ENCODE results near the gene TSEN2.
"Not testable (repeated sequence)": the region's sequence is repeated elsewhere in the genome, so short reads cannot be mapped to it uniquely, and the experiment has no call there.

TSEN2 gene

DNA sequence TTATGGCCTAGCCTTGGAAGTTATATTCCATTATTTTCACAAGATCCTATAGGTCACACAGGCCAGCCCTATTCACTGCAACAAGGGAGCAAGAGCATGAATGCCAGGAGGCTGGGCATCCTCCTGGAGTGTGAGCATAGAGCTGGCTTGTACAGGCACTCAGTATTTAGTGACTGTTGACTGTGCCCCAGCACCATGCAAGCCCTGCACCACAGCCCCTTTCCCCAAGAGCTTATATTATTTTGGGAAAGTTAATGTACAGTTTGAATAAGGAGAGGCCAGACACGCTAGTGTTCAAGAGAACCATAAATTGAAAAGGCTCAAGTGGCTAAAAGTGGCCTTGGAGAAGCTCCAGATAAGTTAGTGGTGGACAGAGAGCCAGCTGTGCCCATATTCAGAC, 32.3 kb upstream of the TSEN2 start:
- no peak for DNase-seq

GRCh38 chr3:12452361-12453330, 31.6 kb upstream of the TSEN2 start:
- DNase-seq, result no peak

DNA sequence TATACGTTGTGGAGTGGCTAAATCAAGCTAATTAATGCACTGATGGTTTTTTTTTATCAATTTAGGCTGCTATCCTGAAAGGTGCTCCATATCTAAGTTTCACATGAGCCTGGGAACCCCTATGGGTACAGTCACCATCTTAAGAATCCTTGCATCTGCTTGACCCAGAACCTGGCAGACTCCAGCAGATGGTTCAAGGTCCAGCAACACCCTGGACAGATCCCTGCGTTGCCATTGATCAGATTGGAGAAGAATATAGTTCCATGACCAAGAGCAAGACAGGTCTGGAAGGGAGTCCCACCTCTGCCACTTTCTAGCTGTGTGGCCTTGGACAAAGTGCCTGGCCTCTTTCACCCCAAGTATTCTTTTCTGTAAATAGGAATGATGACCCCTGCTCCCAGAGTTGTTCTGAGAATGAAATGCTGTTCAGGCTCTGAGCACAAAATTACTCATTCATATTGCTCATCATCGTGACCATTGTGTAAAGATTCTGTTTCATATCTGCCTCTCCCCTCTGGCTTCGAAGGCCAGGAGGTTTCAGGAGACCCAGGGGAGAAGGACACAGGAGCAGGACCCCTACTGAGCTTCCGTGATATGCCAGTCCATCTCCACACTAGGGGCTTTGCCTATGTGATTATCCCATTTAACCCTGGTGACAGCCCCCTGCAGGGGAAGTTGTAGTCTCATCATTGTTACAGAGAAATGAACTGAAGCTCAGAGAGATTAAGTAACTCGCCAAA, 30.0 kb upstream of the TSEN2 start:
- DNase-seq, result no peak

- DNase-seq, result no peak
These were observed 29.5 kb upstream of the TSEN2 start for GRCh38 chr3:12454816-12455121.

DNA sequence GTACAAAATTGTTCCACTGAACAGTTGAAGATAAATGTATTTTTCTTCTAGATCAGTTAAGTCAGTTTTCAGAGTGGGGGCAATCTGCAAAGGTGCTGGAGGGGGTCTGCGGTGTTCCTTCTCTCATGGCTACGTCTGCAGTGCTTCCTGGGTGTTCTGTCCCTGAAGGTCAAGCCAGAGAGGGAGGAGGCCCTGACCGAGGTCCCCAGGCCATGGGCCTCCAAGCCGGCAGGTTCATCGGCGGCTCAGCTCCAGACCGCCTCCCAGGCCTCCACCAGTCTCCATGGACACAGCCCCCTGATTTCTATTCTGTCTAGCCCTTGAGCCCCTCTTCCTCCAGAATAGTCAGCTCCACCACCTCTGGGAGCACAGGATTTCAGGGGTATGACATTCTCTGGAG, 28.5 kb upstream of the TSEN2 start:
- no peak for DNase-seq

GRCh38 chr3:12456441-12456840, 27.8 kb upstream of the TSEN2 start:
- no peak for DNase-seq

- DNase-seq, result not testable (repeated sequence)
These were observed 26.9 kb upstream of the TSEN2 start for GRCh38 chr3:12457380-12457779.

DNA sequence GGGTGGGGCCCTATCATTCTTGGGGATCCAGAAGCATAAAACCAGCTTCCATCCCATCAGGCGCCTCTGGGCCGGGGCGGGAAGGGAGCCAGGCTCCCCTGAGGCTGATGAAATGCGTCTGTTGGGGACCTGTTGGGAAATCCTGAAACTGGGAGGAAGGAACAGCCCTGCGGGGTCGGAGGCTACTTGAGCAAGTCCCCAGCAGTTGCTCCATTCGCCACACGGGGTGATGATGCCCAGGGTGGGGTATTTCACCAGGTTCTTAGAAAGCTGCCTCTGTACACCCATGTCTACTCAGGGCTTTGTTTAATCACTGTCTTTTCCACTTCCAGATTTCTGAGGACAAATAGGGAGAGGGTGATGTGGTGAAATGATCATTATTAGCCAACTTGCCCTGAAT, 25.4 kb upstream of the TSEN2 start:
- DNase-seq, result no peak

DNA sequence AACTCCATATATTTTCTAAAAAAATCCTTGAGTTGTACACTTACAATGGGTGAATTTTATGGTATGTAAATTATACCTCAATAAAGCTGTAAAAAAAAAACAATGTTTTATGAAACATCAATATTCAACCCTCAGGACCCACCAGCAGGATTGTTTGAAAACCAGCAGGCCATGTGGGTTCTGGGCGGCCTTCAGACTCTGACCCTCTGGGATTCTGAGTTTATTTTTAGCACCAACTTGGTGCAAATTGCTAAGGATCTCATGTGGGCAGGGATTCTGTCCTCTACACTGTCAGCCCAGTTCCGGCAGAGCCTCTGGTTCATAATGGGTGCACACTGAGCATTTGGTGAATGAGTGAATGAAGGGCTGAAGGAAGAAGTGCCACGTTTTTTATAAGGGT, 24.2 kb upstream of the TSEN2 start:
- DNase-seq, result no peak

- DNase-seq, result no peak
These were observed 23.1 kb upstream of the TSEN2 start for GRCh38 chr3:12461097-12461649.

DNA sequence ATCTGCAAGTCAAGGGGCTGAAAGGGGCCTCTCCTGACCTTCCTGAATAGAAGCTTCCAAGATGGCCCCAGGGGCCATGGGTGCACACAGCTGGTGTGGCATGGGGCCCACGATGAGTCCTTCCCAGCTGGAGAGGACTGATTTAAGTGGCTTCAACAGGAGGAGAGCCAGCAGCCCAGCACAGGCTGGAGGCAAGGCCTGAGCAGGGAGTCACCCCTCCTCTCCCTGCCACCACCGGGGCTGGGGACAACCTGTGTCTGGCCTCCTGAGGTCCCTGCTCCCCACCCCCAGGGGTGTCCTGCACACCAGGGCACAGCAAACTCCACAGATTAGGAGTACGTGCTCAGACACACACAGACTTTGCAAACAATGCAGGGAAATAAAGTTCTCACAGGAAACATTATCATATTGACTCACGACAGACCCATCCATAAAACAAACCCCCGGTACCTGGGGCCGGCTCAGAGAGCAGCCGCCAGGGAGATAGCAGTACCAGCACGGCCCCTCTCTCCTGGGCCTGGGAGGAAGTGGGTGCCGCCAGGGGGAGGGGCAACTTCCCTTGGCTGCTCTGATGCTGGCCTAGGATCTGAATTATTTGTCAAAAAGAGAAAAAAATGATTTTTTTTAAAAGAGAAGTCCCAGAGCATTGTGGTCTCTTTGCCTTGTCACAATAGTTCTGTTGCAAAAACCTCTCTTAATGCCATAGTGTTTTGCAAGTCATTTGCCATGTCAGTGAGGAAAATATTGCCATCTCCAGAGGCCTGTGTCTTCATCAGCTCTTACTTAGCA, 21.9 kb upstream of the TSEN2 start:
- no peak for DNase-seq

GRCh38 chr3:12463686-12464085, 20.6 kb upstream of the TSEN2 start:
- DNase-seq, result no peak

GRCh38 chr3:12464181-12464580, 20.1 kb upstream of the TSEN2 start:
- no peak for DNase-seq

DNA sequence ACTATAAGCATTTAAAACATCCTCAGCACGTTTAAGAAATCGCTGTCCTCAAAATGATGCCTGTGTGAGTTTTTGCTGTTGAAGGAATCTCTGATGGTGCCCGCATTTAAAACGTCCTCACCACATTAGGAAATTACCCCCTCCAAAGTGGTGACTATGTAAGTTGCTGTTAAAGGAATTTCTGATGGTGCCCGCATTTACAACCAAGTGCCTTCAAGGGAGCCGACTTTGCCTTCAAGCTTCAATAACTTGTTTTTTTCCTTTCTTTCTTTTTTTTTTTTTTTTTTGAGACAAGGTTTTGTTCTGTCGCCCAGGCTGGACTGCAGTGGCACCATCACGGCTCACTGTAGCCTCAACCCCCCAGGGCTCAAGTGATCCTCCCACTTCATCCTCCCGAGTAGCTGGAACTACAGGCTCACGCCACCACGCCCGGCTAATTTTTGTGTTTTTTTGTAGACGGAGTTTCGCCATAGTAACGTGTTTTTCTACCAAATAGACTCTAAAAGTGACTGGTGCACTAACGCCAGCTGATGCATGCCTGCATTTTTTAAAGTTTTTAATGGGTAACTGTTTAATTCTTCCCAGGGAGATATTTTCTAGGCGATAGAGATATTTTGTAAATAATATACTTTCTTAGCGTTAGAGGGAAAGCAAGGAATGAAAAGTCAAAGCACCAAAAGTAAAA, 19.0 kb upstream of the TSEN2 start:
- DNase-seq, result no peak

DNA sequence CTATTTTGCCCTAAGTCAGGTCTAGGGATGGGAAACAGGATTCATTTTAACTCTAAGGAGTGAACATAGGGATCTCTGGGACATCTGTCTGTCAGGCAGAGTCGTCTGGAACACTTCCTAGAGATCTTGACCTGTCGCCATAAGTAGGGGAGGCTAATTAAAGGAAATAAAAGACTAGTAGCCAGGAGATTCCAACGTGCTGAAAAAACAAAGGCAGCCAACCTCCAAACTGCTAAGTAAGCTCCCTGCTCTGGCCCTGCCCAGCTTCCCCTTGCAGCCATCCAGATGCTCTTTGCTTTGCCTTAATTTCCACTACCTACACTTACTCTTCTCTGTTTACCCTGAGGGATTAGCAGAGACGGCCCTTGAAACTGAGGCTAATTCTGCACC, 18.4 kb upstream of the TSEN2 start:
- DNase-seq, result no peak

GRCh38 chr3:12467746-12468145, 16.5 kb upstream of the TSEN2 start:
- no peak for DNase-seq

- no peak for DNase-seq
These were observed 16.0 kb upstream of the TSEN2 start for GRCh38 chr3:12468276-12468675.

DNA sequence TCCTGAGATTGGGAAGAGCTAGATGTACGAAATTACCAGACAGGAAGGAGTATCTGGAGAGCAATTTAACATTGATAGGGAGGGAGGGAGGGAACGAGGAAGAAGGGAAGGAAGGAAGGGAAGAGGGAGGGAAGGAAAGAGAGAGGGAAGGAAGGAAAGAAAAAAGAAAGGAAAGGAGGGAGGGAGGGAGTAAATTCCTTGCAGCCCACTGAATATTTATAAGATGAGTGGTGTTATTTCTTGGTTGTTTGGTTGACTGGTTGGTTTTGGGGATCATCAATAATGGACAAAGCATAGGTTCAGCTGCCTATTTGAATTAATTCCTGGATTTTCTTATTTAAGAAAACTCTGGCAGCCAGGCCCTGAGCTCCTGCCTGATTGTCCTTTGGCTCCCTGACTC, 15.5 kb upstream of the TSEN2 start:
- DNase-seq, result no peak

GRCh38 chr3:12469222-12469621, 15.1 kb upstream of the TSEN2 start:
- not testable (repeated sequence) for DNase-seq

- no peak for DNase-seq
These were observed 14.2 kb upstream of the TSEN2 start for GRCh38 chr3:12470111-12470510.

GRCh38 chr3:12470680-12471079, 13.6 kb upstream of the TSEN2 start:
- DNase-seq, result no peak
